Heart left ventricle (tissue), 13 donors: ENCODE data around the gene SSH2.

ENCODE experiments used
- POLR2A ChIP-seq, 2 donors: fragments of 450-650 bp; IDR thresholded peaks; one replicate each; pipeline ENCODE4 v1.6.1; 2017; ENCODE audit warnings: antibody characterized with exemption in 2 of 2, mild to moderate bottlenecking in 2 of 2, moderate library complexity in 2 of 2
- TF ChIP-seq, protein P1 (sequence below), 12 donors: fragments of 200-600 bp; sonication (generic) in 4 of 12; IDR thresholded peaks; one replicate each; pipeline versions ENCODE4 v1.5.0 to v1.8.0; 2018 to 2022; ENCODE audit warnings: antibody characterized with exemption in 12 of 12, mild to moderate bottlenecking in 5 of 12
- donor health status: ischemic (EF 13 %, LVEDD 7.1; RV severe dilation, severe dysfunction).
- donor health status: DM: no; HTN: yes; CAD: no.
- donor health status: DM: no; HTN: no; CAD: no.
- donor health status: ischemic (EF 25% LVEDD 6.9; RV normal size, moderate dysfunction).
- donor health status: ischemic (EF 25% LVEDD 5.7; RV mildly dilated, moderate dysfunction).
- donor health status: ischemic (EF 35%, LVEDD 5.7; RV mildly dilated, moderate dysfunction).
- donor health status: nonischemic (EF 11% LVEDD 7.7; RV severe dilation, severe dysfunction).
- donor health status: DM: yes; HTN: yes; CAD: no.
- donor health status: PGD.
- donor health status: ischemic (EF 29% LVEDD 5.4; RV normal size, mild dysfunction).
- donor health status: nonischemic (EF 23%, LVEDD 6.1; RV moderate dilation, normal function).

DNA sequence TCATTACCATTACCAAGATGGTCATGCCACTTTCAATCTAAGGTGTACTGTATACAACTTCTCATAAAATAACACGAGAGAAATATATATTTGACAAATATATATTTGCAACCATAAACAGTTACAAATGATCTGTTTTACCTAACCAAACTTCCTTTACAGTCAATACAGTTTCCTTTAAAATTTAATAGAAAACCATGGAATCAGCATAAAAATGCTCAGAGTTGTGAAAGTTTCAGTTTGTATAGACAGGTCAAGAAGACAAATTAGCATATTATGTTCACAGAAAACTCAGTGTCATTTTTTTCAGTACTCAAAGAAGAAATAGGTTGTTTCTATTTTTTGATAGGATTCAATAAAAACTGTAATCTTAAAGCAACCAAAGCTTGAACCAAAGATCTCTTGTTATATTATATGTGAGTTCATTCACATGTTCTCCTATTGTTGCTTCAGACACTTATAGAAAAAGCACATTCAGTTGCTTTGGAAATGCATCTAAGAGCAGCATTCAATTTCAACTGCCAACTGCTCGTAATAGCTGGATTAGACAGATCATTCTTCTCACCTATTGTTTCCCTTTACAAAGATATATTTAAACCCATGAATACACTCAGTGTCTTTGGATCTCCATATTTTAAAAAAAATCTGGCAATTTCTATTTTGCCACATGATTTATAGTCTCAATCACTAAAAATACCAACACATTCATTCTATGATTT is 15.1 kb downstream of the SSH2 start:
- TF ChIP-seq, protein P1, sequence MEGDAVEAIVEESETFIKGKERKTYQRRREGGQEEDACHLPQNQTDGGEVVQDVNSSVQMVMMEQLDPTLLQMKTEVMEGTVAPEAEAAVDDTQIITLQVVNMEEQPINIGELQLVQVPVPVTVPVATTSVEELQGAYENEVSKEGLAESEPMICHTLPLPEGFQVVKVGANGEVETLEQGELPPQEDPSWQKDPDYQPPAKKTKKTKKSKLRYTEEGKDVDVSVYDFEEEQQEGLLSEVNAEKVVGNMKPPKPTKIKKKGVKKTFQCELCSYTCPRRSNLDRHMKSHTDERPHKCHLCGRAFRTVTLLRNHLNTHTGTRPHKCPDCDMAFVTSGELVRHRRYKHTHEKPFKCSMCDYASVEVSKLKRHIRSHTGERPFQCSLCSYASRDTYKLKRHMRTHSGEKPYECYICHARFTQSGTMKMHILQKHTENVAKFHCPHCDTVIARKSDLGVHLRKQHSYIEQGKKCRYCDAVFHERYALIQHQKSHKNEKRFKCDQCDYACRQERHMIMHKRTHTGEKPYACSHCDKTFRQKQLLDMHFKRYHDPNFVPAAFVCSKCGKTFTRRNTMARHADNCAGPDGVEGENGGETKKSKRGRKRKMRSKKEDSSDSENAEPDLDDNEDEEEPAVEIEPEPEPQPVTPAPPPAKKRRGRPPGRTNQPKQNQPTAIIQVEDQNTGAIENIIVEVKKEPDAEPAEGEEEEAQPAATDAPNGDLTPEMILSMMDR (IDR thresholded peaks at IDR 0.05), result no peak
- no peak for TF ChIP-seq POLR2A (IDR thresholded peaks at IDR 0.05)
